Cardiac fibroblast (primary cell): Measurements from ENCODE around the gene HMGCR.

ENCODE experiments used
- DNase-seq, 2 donors: peaks; one replicate each; pipeline versions ENCODE4 v3.0.0 to v3.0.0-alpha.2; 2010; ENCODE audit warnings: low read depth in 2 of 2
- H3K4me3 ChIP-seq, 2 donors: replicated peaks in 1 of 2; 1 replicate in 1 of 2; 2 replicates in 1 of 2; pipeline ENCODE4 v1.5.1; 2011; ENCODE audit warnings: low read depth in 2 of 2, low read length in 2 of 2, mild to moderate bottlenecking in 2 of 2, moderate library complexity in 1 of 2
- TF ChIP-seq, protein P1 (sequence below): IDR thresholded peaks from one replicate; pipeline ENCODE4 v1.5.1; 2011; ENCODE audit warnings: low read depth, mild to moderate bottlenecking, low read length, inconsistent platforms

HMGCR gene

DNA sequence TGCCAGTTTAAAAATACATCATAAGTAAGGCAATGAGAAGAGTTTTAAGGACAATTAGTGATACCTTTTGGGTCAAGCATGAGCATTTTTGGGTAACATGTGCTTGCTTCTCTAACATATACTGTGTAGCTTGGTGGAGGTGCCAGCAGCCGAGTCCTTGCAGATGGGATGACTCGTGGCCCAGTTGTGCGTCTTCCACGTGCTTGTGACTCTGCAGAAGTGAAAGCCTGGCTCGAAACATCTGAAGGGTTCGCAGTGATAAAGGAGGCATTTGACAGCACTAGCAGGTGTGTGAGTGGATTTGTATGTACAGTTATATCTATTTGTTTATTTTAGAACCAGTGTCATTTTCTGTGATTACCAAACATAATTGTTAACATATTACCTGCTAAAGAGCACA, 18.2 kb downstream of the HMGCR start:
- no peak for DNase-seq
- TF ChIP-seq, protein P1, sequence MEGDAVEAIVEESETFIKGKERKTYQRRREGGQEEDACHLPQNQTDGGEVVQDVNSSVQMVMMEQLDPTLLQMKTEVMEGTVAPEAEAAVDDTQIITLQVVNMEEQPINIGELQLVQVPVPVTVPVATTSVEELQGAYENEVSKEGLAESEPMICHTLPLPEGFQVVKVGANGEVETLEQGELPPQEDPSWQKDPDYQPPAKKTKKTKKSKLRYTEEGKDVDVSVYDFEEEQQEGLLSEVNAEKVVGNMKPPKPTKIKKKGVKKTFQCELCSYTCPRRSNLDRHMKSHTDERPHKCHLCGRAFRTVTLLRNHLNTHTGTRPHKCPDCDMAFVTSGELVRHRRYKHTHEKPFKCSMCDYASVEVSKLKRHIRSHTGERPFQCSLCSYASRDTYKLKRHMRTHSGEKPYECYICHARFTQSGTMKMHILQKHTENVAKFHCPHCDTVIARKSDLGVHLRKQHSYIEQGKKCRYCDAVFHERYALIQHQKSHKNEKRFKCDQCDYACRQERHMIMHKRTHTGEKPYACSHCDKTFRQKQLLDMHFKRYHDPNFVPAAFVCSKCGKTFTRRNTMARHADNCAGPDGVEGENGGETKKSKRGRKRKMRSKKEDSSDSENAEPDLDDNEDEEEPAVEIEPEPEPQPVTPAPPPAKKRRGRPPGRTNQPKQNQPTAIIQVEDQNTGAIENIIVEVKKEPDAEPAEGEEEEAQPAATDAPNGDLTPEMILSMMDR: no peak

DNA sequence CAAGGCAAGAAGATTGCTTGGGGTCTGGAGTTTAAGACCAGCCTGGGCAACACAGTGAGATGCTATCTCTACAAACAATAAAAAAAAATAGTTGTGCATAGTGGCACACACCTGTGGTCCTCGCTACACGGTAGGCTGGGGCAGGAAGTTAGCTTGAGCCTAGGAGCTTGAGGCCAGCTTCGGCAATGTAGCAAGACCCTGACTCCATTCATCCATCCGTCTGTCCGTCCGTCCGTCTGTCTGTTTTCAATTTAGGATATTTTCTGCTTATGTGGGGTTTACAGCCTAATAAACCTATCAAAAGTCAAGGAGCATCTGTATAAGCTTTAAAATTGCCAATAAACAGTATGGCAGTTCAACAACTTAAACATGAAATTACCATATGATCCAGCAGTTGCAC, 19.7 kb downstream of the HMGCR start:
- no peak for DNase-seq
- TF ChIP-seq, protein P1: no peak
- H3K4me3 ChIP-seq: no peak overlapping the region

More for the DNA sequence above, 18.2 kb downstream of the HMGCR start:
- H3K4me3 ChIP-seq: no peak overlapping the region

DNA sequence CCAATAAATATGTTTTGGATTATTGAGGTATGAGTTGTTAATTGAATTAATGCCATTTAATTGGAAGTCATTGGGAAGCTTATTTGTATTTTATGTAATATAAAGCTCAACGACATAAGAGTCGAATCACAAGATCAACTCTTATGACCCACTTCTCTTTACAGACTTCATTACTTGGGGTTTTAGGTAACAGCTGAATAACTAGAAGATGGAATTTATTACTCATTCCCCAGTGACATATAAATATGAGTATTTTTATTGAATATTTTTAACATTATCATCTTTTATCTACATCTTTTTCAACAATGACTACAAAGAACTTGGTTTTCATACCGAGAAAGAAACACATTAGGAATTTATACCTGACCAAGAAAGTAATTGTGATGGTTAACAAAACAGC, 21.1 kb downstream of the HMGCR start:
- H3K4me3 ChIP-seq: no peak overlapping the region
- no peak for DNase-seq
- TF ChIP-seq, protein P1: no peak

DNA sequence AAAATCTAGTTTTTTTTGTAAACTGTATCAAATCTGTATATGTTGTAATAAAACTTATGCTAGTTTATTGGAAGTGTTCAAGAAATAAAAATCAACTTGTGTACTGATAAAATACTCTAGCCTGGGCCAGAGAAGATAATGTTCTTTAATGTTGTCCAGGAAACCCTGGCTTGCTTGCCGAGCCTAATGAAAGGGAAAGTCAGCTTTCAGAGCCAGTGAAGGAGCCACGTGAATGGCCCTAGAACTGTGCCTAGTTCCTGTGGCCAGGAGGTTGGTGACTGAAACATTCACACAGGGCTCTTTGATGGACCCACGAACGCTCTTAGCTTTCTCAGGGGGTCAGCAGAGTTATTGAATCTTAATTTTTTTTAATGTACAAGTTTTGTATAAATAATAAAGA, 24.3 kb downstream of the HMGCR start:
- DNase-seq: no peak
- TF ChIP-seq, protein P1: no peak
- H3K4me3 ChIP-seq: no peak overlapping the region

DNA sequence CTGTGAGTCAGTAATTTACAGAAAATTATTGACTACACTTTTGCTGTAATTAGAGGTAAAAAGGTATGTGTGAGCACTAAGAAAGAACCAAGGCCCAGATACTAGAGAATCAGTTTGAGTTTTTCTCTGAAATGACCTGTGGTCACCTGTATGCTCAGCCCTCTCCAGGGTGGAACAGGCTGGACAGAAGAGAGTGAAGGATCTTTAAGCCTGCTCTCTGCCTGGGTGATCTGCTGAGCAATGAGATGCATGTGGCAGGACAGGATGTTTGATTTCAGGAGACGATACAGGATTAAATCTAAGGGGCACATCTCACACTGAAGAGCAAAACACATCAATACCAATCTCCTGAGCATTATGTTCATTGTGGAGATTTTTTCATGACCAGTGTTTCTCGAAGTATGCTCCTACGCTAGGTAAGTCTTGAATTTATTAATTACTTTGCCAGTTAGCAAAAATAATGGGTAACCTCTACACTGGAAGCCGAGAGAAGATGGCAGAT, 25.5 kb downstream of the HMGCR start:
- TF ChIP-seq, protein P1: no peak
- DNase-seq: no peak
- no peak overlapping the region for H3K4me3 ChIP-seq

DNA sequence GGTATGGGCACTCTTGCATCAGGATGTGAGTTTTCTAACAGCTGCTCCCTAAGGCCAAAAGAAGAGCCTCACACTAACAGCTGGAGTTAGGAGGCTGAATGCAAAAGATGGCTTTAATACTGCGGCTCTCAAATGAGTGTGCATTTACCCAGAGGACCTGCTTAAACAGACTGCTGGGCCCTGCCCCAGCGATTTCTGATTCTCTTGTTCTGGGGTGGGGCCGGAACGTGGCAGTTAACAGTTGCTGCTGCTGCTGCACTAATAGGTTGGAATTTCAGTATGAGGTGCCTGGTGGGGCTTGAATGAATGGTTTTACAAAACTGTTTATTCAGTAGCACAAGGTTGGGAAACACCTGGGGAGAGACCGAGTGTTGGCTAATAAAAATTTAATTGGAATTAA, 26.1 kb downstream of the HMGCR start:
- H3K4me3 ChIP-seq: no peak overlapping the region
- TF ChIP-seq, protein P1: no peak
- no peak for DNase-seq
